KBM-7 (cell line): ENCODE measurements around the gene CEP68.
A peak's percentile ranks its signal among the peaks of the same experiment; 100 is the strongest.
"Not testable (repeated sequence)": the region's sequence is repeated elsewhere in the genome, so short reads cannot be mapped to it uniquely, and the experiment has no call there.

ENCODE experiments used
- DNase-seq: peaks from one replicate; pipeline ENCODE4 v3.0.0-alpha.2; 2015
- in situ Hi-C: fragments of 300-500 bp; cut with MboI; formaldehyde crosslinking; loops from 2 replicates; pipeline ENCODE4 v1.14.3; 2020; ENCODE audit warnings: low sequenced_read_pairs, low pct_unique_long_range_greater_than_20kb, mixed read lengths

Gene CEP68

DNA sequence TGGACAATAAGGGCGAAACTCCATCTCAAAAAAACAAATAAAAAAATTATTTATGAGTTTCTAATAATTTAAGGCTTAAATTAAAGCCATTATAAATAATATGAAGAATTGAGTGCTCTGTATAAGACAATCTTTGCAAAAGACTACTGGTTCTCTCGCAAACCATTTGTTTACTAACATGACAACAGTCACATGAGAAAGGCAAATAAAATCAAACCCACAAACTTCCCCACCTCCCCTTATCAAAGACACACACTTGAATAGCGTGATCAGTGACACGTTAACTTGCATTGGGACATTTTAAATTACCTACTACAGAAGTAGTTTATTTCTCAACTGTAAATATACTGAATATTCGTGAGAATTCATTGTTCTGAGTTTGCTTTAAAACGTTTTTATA is 52.6 kb downstream of the CEP68 start:
- in situ Hi-C loops, result no loop called here
- no peak for DNase-seq

DNA sequence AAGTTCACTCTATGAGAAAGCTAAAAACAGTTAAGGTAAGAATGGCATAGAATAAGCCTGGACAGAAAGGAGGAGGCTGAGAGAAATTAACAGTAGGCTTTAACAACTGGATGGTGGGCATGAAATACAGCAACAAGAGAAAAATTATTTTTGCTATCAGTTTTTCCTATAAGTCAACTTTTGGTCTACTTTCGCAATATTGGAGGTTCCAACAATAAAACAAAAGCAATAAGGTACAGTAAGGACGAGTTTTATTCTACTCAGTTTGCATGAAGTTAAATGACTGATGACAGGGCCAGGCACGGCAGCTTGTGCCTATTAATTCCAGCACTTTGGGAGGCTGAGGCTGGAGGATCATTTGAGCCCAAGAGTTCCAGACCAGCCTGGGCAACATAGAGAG is 56.4 kb downstream of the CEP68 start:
- in situ Hi-C loops, result no loop called here
- no peak for DNase-seq

DNA sequence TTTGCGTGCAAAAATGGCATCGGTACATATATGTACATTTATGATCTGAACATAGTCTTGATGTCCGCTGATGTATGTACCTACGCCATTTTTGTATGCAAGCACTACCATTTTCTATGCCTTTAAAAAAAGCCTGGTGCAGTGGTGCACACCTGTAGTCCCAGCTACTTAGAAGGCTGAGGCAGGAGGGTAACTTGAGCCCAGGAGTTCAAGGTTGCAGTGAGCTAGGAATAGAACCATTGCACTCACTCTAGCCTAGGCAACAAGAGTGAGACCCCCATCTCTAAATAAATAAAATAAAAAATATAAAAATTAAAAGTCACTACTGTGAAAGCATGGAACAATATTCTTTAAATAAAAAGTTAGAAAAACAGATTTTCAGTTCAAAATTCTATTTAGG is 57.0 kb downstream of the CEP68 start:
- in situ Hi-C loops, result no loop called here
- no peak for DNase-seq

DNA sequence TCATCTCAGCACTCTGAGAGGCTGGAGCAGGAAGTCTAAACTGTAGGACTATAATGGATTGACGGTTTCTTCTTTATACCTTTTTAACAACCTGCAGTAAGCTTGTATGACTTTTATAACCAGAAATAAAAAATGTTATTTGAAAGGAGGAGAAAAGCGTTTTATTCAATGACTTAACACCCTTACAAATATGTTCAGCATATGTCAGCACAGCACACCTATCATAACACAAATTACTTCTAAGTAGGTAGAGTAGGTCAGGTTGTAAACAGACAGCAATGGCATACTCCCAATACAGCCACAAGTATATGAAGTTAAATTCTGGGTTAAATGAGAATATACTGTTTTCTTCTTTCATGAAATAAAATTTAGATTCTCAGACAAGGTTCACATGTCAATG is 57.6 kb downstream of the CEP68 start:
- no peak for DNase-seq
- in situ Hi-C loops, result no loop called here

- in situ Hi-C loops, result no loop called here
- no peak for DNase-seq
Measured at GRCh38 chr2:65114921-65115320, 58.7 kb downstream of the CEP68 start.

GRCh38 chr2:65116645-65117044 is 60.4 kb downstream of the CEP68 start:
- no peak for DNase-seq
- in situ Hi-C loops, result no loop called here

DNA sequence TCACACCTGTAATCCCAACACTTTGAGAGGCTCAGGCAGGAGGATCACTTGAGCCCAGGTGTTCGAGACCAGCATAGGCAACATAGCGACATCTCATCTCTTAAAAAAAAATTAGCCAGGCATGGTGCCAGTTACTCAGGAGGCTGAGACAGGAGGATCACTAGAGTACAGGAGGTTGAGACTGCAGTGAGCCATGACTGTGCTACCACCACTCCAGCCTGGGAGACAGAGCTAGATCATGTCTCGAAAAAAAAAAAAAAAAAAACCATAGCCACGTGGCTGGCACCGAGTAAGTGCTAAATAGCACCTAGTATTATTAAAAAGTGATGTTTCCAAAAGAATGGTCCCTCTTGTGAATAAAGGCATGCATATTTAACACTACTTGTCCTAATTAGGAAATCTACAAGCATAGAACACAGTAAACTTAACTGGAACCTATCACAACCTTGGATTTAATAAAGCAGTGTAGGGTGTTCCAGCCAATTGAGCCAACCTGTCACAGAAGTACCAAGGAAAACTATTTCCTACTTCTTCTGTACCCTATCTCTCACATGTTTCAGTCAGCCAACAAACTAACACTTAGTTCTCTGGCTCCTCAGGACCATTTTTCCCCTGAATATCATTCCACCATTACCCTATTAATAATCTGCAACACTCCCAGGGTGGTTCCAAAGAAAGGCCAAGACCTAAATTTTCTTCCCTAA is 64.9 kb downstream of the CEP68 start:
- DNase-seq, result no peak
- in situ Hi-C loops, result no loop called here

GRCh38 chr2:65122313-65122712 is 66.1 kb downstream of the CEP68 start:
- in situ Hi-C loops, result no loop called here
- no peak for DNase-seq

DNA sequence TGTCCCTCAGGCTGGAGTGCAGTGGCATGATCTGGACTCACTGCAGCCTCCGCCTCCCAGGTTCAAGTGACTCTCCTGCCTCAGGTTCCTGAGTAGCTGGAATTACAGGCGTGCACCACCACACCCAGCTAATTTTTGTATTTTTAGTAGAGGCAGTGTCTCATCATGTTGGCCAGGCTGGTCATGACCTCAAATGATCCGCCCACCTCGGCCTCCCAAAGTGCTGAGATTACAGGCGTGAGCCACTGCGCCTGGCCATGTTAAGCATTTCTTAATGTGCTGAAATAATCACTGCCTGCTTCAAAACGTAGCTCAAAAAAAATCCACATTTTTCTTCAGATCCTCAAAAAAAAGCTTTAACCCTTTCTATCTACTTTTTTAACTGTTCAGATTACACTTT is 69.2 kb downstream of the CEP68 start:
- in situ Hi-C loops, DNase-seq: not testable (repeated sequence)

GRCh38 chr2:65128297-65129190 is 72.3 kb downstream of the CEP68 start:
- DNase-seq, result no peak
- in situ Hi-C loops, result no loop called here

- in situ Hi-C loops, result no loop called here
- DNase-seq, result peak; percentile 45
Measured at GRCh38 chr2:65129286-65129825, 73.1 kb downstream of the CEP68 start.

DNA sequence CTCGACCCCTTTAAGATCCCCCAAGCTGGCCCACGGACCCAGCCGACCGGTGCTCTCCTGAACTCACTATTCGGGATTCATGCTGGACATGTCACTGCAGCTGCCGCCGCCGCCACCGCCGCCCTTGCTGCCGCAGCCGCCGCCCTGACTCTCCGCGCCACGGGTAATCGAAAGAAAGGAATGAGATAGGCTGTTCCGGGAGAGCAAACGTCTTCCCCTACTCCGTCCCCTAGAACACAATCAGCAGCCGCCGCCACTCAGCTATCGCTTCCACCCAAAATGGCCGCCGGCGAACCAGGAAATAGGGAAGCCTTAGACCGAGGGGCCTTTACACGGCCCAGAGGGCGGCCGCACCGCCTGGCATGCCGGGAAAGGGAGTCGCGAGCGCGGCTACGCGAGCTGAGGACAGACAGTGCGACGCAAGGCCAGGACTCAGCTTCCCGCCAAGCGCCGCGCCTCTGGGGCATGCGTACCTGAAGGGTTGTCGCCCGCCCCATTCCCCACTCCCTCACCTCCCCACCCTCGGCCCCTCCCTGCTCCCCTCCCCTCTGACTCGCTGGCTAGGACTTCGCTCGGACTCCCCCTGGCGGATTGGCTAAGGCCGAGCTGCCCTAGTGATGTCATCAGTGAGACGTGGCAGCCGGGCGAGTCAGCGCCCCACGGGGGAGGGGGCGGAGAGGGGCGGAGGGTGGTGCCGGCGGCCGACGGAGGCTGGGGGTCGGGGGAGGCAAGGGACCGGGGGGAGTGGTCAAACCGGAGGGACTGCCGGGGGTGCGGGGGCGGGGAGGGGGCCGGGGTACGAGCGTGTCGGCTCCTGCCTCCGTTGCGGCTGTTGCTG is 73.8 kb downstream of the CEP68 start, which contains the start of gene RAB1A:
Gene RAB1A (minus strand): TSS at position 281 of the 838 bp plus-strand sequence. CDS start 191 bp downstream, at position 90.
- DNase-seq, result peak; percentile 98
- in situ Hi-C loops, result no loop called here

DNA sequence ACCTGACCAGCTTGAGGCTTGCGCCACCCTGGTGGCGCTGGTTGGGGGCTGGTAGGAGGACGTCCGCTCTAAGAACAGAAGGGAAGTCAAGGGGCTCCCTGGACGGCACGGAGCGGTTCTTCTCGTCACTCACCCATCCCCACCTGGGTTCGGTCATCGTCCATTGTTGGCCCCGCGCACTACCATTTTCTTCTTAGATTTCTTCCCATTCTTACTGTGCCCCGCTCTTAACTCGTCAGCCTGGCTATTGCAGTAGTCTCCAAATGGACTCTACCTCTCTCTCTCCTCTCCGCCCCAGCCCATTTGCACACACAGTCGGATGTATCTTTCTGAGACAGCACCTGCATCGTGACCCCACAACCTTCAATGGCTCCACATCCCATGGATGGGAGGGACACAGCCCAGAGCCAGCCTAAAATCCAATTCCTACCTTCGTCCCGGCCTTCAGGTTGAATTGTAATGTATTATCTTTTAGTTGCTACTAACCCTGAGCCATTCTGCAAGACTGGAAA is 74.5 kb downstream of the CEP68 start:
- in situ Hi-C loops, result no loop called here
- DNase-seq, result peak; percentile 59

GRCh38 chr2:65132930-65133329 is 76.7 kb downstream of the CEP68 start:
- in situ Hi-C loops, DNase-seq: not testable (repeated sequence)

GRCh38 chr2:65133626-65134025 is 77.4 kb downstream of the CEP68 start:
- in situ Hi-C loops, result no loop called here
- DNase-seq, result no peak

- no peak for DNase-seq
- in situ Hi-C loops, result no loop called here
Measured at GRCh38 chr2:65134158-65134557, 77.9 kb downstream of the CEP68 start.

DNA sequence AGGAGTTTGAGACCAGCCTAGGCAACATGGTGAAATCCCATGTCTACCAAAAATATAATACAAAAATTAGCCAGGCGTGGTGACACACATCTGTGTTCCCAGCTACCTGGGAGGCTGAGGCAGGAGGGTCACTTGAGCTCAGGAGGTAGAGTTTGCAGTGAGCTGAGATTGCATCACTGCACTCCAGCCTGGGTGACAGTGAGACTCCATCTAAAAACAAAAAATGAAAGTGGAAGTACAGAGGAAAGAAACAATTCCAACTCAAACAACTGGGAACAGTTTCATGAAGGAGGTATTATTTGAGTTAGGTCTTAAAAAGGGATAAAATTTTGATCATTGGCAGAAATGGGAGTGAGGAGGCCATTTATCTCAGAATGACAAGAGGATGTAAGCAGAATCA is 80.0 kb downstream of the CEP68 start:
- in situ Hi-C loops, result no loop called here
- DNase-seq, result no peak
